Ishikawa (cell line): ENCODE results near the gene UBL7.

Source experiments
- CREB1 ChIP-seq: IDR thresholded peaks from 2 replicates; pipeline ENCODE4 v1.6.1; 2012; ENCODE audit warnings: low read depth
- EP300 ChIP-seq: IDR thresholded peaks from 2 replicates; pipeline ENCODE4 v1.6.1; 2012; ENCODE audit warnings: borderline replicate concordance
- FOXM1 ChIP-seq: IDR thresholded peaks from 2 replicates; pipeline ENCODE4 v1.6.1; 2012; ENCODE audit warnings: low read depth, borderline replicate concordance
- NFIC ChIP-seq: IDR thresholded peaks from 2 replicates; pipeline ENCODE4 v1.6.1; 2012
- TAF1 ChIP-seq: IDR thresholded peaks from 2 replicates; pipeline ENCODE4 v1.6.1; 2012; ENCODE audit warnings: low read depth, mild to moderate bottlenecking
- TCF12 ChIP-seq: IDR thresholded peaks from 2 replicates; pipeline ENCODE4 v1.6.1; 2012; ENCODE audit warnings: low read depth
- YY1 ChIP-seq: IDR thresholded peaks from 2 replicates; pipeline ENCODE4 v1.6.1; 2012; ENCODE audit warnings: low read depth
- TF ChIP-seq, protein P1 (sequence below): IDR thresholded peaks from 2 replicates; pipeline ENCODE4 v1.6.1; 2012
- TF ChIP-seq, protein P2 (sequence below): IDR thresholded peaks from 2 replicates; pipeline ENCODE4 v1.6.1; 2012; ENCODE audit warnings: low read depth, mild to moderate bottlenecking

DNA sequence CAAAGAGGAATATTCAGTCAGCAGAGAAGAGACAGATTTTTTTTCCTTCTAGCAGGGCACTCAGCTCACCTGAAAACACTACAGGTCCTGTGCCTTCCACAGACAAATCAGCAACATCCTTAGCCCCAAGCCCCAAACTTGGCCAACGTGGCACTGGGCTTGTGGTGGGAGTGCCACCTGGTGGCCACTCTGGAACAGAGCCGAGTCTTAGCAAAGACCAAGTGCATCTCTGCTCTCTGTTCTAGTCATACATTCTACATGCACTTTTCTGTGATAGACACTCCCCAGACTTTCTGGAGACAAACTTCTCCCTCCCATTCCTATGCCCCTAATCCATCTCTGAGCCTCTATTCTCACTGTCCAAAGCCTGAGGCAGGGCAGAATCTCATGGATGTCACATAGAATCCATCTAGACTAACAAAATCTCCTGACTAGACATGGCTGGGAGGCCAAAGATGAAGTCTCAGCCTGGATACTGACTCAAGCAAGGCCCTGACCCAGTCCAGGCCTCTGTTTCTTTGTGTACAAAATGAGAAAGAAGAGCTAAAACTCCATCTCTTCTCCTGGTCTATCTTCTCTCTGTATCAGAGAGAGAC lies 22.1 kb downstream of the UBL7 start:
- TF ChIP-seq EP300 (no peak), YY1 (no peak), TCF12 (no peak), NFIC (no peak), FOXM1 (no peak), TAF1 (no peak), CREB1 (no peak)
- TF ChIP-seq, protein P1, sequence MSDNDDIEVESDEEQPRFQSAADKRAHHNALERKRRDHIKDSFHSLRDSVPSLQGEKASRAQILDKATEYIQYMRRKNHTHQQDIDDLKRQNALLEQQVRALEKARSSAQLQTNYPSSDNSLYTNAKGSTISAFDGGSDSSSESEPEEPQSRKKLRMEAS = no peak
- TF ChIP-seq, protein P2, sequence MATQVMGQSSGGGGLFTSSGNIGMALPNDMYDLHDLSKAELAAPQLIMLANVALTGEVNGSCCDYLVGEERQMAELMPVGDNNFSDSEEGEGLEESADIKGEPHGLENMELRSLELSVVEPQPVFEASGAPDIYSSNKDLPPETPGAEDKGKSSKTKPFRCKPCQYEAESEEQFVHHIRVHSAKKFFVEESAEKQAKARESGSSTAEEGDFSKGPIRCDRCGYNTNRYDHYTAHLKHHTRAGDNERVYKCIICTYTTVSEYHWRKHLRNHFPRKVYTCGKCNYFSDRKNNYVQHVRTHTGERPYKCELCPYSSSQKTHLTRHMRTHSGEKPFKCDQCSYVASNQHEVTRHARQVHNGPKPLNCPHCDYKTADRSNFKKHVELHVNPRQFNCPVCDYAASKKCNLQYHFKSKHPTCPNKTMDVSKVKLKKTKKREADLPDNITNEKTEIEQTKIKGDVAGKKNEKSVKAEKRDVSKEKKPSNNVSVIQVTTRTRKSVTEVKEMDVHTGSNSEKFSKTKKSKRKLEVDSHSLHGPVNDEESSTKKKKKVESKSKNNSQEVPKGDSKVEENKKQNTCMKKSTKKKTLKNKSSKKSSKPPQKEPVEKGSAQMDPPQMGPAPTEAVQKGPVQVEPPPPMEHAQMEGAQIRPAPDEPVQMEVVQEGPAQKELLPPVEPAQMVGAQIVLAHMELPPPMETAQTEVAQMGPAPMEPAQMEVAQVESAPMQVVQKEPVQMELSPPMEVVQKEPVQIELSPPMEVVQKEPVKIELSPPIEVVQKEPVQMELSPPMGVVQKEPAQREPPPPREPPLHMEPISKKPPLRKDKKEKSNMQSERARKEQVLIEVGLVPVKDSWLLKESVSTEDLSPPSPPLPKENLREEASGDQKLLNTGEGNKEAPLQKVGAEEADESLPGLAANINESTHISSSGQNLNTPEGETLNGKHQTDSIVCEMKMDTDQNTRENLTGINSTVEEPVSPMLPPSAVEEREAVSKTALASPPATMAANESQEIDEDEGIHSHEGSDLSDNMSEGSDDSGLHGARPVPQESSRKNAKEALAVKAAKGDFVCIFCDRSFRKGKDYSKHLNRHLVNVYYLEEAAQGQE = no peak
